Thyroid gland (tissue), 4 donors: ENCODE results near the gene BMPR2. TPM values are rescaled to one million over a fixed set of nuclear protein-coding genes. Genes with fewer than 3 reads are reported as not detected.

Experiments used
- DNase-seq, 2 donors: peaks; one replicate each; pipeline ENCODE4 v3.0.0-alpha.2; 2019
- H3K27ac ChIP-seq, 3 donors: fragments of 200-600 bp; sonication (generic); 1 replicate in 2 of 3; 2 replicates in 1 of 3; pipeline ENCODE4 v1.5.1; 2016 to 2019; ENCODE audit warnings: mild to moderate bottlenecking in 1 of 3, moderate library complexity in 1 of 3
- H3K27me3 ChIP-seq: fragments of 200-600 bp; sonication (generic); one replicate; pipeline ENCODE4 v1.5.1; 2019
- H3K36me3 ChIP-seq, 2 donors: fragments of 200-600 bp; sonication (generic); one replicate each; pipeline ENCODE4 v1.5.1; 2016 to 2019
- H3K4me1 ChIP-seq, 2 donors: fragments of 200-600 bp; sonication (generic); one replicate each; pipeline ENCODE4 v1.5.1; 2017 to 2019
- H3K4me3 ChIP-seq, 3 donors: fragments of 200-600 bp; sonication (generic); replicated peaks in 1 of 3; 1 replicate in 2 of 3; 2 replicates in 1 of 3; pipeline ENCODE4 v1.5.1; 2016; ENCODE audit warnings: mild to moderate bottlenecking in 1 of 3
- H3K9me3 ChIP-seq: fragments of 200-600 bp; sonication (generic); one replicate; pipeline ENCODE4 v1.5.1; 2017
- CTCF ChIP-seq, 6 experiments: fragments of 200-600 bp in 3 of 6; fragments of 450-650 bp in 3 of 6; sonication (generic) in 3 of 6; IDR thresholded peaks; one replicate each; pipeline ENCODE4 v1.5.1; 2016 to 2019; ENCODE audit warnings: antibody characterized with exemption in 6 of 6, mild to moderate bottlenecking in 2 of 6, inconsistent platforms in 1 of 6, moderate library complexity in 1 of 6
- POLR2A ChIP-seq, 2 donors: fragments of 450-650 bp; IDR thresholded peaks; one replicate each; pipeline ENCODE4 v1.6.1; 2017; ENCODE audit warnings: antibody characterized with exemption in 2 of 2, mild to moderate bottlenecking in 2 of 2, moderate library complexity in 1 of 2
- WGBS, 2 donors: methylation state at CpG; one replicate each; pipeline ENCODE4 v1.1.5; 2017; 5-methylcytosine and 5-hydroxymethylcytosine counted together
- intact Hi-C: fragments of 100-400 bp; cut with DNase I; formaldehyde crosslinking; loops from one replicate; pipeline ENCODE4 v1.15.1; 2023
- total RNA-seq, 4 donors: library from RNA; depleted of rRNA; stranded (reverse); fragments of >200 nt; gene quantifications; one replicate each; pipeline ENCODE4 v1.2.3, GENCODE V29; 2016

Gene BMPR2
- total RNA-seq, 4 donors from 2014 or later, result 50.1 to 67.0 (median 56.3) TPM

- no peaks in the 10 kb centered on the region for H3K27me3 ChIP-seq
- no peak for DNase-seq
- no peaks in the 10 kb centered on the region for H3K36me3 ChIP-seq
- no peak overlapping the region for H3K4me3 ChIP-seq
- no peak overlapping the region for H3K27ac ChIP-seq
- intact Hi-C loops, result no loop called here
- TF ChIP-seq POLR2A (IDR thresholded peaks at IDR 0.05), result no peak
- TF ChIP-seq CTCF (IDR thresholded peaks at IDR 0.05), result no peak
- H3K9me3 ChIP-seq, result no peaks in the 10 kb centered on the region
- H3K4me1 ChIP-seq, result no peaks in the 10 kb centered on the region
These were observed 74.7 kb downstream of the BMPR2 start for GRCh38 chr2:202450785-202451184.

- no peak for DNase-seq
- intact Hi-C loops, result no loop called here
- H3K4me1 ChIP-seq, result no peaks in the 10 kb centered on the region
- no peak overlapping the region for H3K27ac ChIP-seq
- 92 to 93% methylated on average over 1 of the region's 1 CpG for WGBS, 2 donors
- H3K9me3 ChIP-seq, result no peaks in the 10 kb centered on the region
- H3K4me3 ChIP-seq, result no peak overlapping the region
- TF ChIP-seq CTCF (IDR thresholded peaks at IDR 0.05) (no peak), POLR2A (IDR thresholded peaks at IDR 0.05) (no peak)
- H3K27me3 ChIP-seq, result no peaks in the 10 kb centered on the region
- H3K36me3 ChIP-seq, result no peaks in the 10 kb centered on the region
These were observed 76.6 kb downstream of the BMPR2 start for GRCh38 chr2:202452744-202453143.

GRCh38 chr2:202454536-202454935, 78.4 kb downstream of the BMPR2 start:
- 81 to 85% methylated on average over 3 of the region's 3 CpGs for WGBS, 2 donors
- intact Hi-C loops, result no loop called here
- no peak for DNase-seq
- TF ChIP-seq POLR2A (IDR thresholded peaks at IDR 0.05) (no peak), CTCF (IDR thresholded peaks at IDR 0.05) (no peak)
- Histone ChIP-seq H3K4me1 (no peaks in the 10 kb centered on the region), H3K27ac (no peak overlapping the region), H3K36me3 (no peaks in the 10 kb centered on the region), H3K27me3 (no peaks in the 10 kb centered on the region), H3K9me3 (no peaks in the 10 kb centered on the region), H3K4me3 (no peak overlapping the region)

- TF ChIP-seq CTCF (IDR thresholded peaks at IDR 0.05) (no peak), POLR2A (IDR thresholded peaks at IDR 0.05) (no peak)
- no peak overlapping the region for H3K27ac ChIP-seq
- no peaks in the 10 kb centered on the region for H3K9me3 ChIP-seq
- no peaks in the 10 kb centered on the region for H3K36me3 ChIP-seq
- H3K4me1 ChIP-seq, result no peaks in the 10 kb centered on the region
- WGBS, 2 donors, result 94 to 100% methylated on average over 1 of the region's 1 CpG
- no peak for DNase-seq
- intact Hi-C loops, result no loop called here
- no peak overlapping the region for H3K4me3 ChIP-seq
- H3K27me3 ChIP-seq, result no peaks in the 10 kb centered on the region
These were observed 79.0 kb downstream of the BMPR2 start for GRCh38 chr2:202455114-202455513.

GRCh38 chr2:202460119-202460518, 84.0 kb downstream of the BMPR2 start:
- H3K27me3 ChIP-seq, result no peaks in the 10 kb centered on the region
- H3K36me3 ChIP-seq, result no peaks in the 10 kb centered on the region
- no peak for TF ChIP-seq POLR2A (IDR thresholded peaks at IDR 0.05)
- TF ChIP-seq CTCF (IDR thresholded peaks at IDR 0.05), result no peak
- intact Hi-C loops, result no loop called here
- H3K27ac ChIP-seq, result no peak overlapping the region
- 74 to 97% methylated on average over 2 of the region's 2 CpGs for WGBS, 2 donors
- H3K4me1 ChIP-seq, result no peaks in the 10 kb centered on the region
- no peak overlapping the region for H3K4me3 ChIP-seq
- no peak for DNase-seq
- no peaks in the 10 kb centered on the region for H3K9me3 ChIP-seq
